Thyroid gland (tissue), 4 donors: Measurements from ENCODE around the gene AKNA. TPM values are rescaled to one million over a fixed set of nuclear protein-coding genes. Genes with fewer than 3 reads are reported as not detected.

Experiments used
- DNase-seq, 2 donors: peaks; one replicate each; pipeline ENCODE4 v3.0.0-alpha.2; 2019
- H3K27ac ChIP-seq, 3 donors: fragments of 200-600 bp; sonication (generic); 1 replicate in 2 of 3; 2 replicates in 1 of 3; pipeline ENCODE4 v1.5.1; 2016 to 2019; ENCODE audit warnings: mild to moderate bottlenecking in 1 of 3, moderate library complexity in 1 of 3
- H3K27me3 ChIP-seq: fragments of 200-600 bp; sonication (generic); one replicate; pipeline ENCODE4 v1.5.1; 2019
- H3K36me3 ChIP-seq, 2 donors: fragments of 200-600 bp; sonication (generic); one replicate each; pipeline ENCODE4 v1.5.1; 2016 to 2019
- H3K4me1 ChIP-seq, 2 donors: fragments of 200-600 bp; sonication (generic); one replicate each; pipeline ENCODE4 v1.5.1; 2017 to 2019
- H3K4me3 ChIP-seq, 3 donors: fragments of 200-600 bp; sonication (generic); replicated peaks in 1 of 3; 1 replicate in 2 of 3; 2 replicates in 1 of 3; pipeline ENCODE4 v1.5.1; 2016; ENCODE audit warnings: mild to moderate bottlenecking in 1 of 3
- H3K9me3 ChIP-seq: fragments of 200-600 bp; sonication (generic); one replicate; pipeline ENCODE4 v1.5.1; 2017
- POLR2A ChIP-seq, 2 donors: fragments of 450-650 bp; IDR thresholded peaks; one replicate each; pipeline ENCODE4 v1.6.1; 2017; ENCODE audit warnings: antibody characterized with exemption in 2 of 2, mild to moderate bottlenecking in 2 of 2, moderate library complexity in 1 of 2
- WGBS, 2 donors: methylation state at CpG; one replicate each; pipeline ENCODE4 v1.1.5; 2017; 5-methylcytosine and 5-hydroxymethylcytosine counted together
- intact Hi-C: fragments of 100-400 bp; cut with DNase I; formaldehyde crosslinking; loops from one replicate; pipeline ENCODE4 v1.15.1; 2023
- total RNA-seq, 4 donors: library from RNA; depleted of rRNA; stranded (reverse); fragments of >200 nt; gene quantifications; one replicate each; pipeline ENCODE4 v1.2.3, GENCODE V29; 2016
- TF ChIP-seq, protein P1 (sequence below), 6 experiments: fragments of 200-600 bp in 3 of 6; fragments of 450-650 bp in 3 of 6; sonication (generic) in 3 of 6; IDR thresholded peaks; one replicate each; pipeline ENCODE4 v1.5.1; 2016 to 2019; ENCODE audit warnings: antibody characterized with exemption in 6 of 6, mild to moderate bottlenecking in 2 of 6, inconsistent platforms in 1 of 6, moderate library complexity in 1 of 6

AKNA gene
- total RNA-seq, 4 donors from 2014 or later = 10.0 to 17.0 (median 12.5) TPM

DNA sequence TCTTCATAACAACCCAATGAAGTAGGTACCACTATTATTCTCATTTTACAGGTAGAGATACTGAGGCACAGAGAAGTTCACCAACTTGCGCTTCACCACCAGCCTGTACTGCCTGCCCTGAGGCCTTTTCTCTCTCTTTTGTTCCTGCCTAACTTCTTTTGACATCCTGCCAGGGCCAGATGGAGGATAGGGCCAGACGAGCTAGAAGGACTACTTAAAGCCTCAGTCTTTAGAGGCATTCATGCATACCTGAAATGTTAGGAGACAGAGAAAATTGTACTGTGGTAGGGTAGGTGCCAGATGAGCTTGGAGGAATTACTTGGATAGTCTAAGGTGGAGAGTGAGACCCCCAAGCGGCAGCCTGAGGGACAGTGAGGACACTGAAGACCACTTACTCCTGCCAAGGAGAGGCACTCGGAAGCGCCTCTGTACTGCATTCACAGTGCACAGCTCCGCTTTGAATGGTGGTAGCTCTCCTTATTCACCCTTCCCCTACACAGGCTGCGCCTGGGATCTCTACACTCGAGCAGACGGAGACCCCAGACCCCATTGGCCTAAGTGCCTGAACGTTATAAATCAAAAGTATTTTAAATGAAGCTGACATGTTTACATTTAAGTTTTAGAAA lies 71.1 kb downstream of the AKNA start:
- DNase-seq = peak; percentile 82 to 86
- TF ChIP-seq POLR2A (IDR thresholded peaks at IDR 0.05) = no peak
- TF ChIP-seq, protein P1, sequence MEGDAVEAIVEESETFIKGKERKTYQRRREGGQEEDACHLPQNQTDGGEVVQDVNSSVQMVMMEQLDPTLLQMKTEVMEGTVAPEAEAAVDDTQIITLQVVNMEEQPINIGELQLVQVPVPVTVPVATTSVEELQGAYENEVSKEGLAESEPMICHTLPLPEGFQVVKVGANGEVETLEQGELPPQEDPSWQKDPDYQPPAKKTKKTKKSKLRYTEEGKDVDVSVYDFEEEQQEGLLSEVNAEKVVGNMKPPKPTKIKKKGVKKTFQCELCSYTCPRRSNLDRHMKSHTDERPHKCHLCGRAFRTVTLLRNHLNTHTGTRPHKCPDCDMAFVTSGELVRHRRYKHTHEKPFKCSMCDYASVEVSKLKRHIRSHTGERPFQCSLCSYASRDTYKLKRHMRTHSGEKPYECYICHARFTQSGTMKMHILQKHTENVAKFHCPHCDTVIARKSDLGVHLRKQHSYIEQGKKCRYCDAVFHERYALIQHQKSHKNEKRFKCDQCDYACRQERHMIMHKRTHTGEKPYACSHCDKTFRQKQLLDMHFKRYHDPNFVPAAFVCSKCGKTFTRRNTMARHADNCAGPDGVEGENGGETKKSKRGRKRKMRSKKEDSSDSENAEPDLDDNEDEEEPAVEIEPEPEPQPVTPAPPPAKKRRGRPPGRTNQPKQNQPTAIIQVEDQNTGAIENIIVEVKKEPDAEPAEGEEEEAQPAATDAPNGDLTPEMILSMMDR (IDR thresholded peaks at IDR 0.05) = no peak
- Histone ChIP-seq H3K4me1 (peaks cover 10 to 16% of the 10 kb centered on the region in 2 donors), H3K27ac (no peak overlapping the region), H3K27me3 (no peaks in the 10 kb centered on the region), H3K4me3 (no peak overlapping the region), H3K9me3 (no peaks in the 10 kb centered on the region), H3K36me3 (no peaks in the 10 kb centered on the region)
- intact Hi-C loops = no loop called here
- WGBS, 2 donors = 28 to 45% methylated on average over 10 of the region's 10 CpGs

DNA sequence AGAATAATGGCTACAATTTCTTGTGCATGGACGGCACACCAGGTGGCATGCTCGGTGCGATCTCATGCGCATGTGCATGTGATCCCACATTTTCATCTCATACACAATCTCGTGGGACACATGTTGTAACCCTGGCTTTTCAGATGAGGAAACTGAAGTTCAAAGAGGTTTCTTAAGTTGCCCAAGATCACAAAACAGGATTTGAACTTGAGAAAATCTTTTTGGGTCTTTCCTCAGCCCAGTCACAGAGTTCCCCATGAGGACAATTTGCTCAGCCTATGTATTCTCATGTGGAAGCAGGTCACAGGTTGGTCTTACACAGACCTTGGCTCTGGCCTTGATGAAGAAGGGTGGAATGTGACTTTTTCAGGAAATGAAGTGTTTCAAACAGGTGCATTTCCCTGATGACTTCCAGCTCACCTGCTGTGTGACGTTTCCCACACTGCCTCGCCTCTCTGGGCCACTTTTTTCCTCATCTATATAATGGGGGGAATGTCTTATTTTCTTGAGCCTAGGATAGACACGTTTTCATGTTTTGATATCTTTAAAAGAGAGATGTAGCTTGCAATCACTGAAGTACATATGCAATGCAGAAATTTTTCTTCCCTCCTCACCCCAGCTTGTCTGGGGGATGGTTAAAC lies 71.9 kb downstream of the AKNA start:
- TF ChIP-seq, protein P1 (IDR thresholded peaks at IDR 0.05) = no peak
- TF ChIP-seq POLR2A (IDR thresholded peaks at IDR 0.05) = no peak
- WGBS, 2 donors = 86 to 92% methylated on average over 8 of the region's 8 CpGs
- H3K4me3 ChIP-seq = no peak overlapping the region
- no peak for DNase-seq
- no peak overlapping the region for H3K27ac ChIP-seq
- intact Hi-C loops = no loop called here
- H3K27me3 ChIP-seq = no peaks in the 10 kb centered on the region
- peaks cover 10 to 16% of the 10 kb centered on the region in 2 donors for H3K4me1 ChIP-seq
- no peaks in the 10 kb centered on the region for H3K36me3 ChIP-seq
- no peaks in the 10 kb centered on the region for H3K9me3 ChIP-seq

DNA sequence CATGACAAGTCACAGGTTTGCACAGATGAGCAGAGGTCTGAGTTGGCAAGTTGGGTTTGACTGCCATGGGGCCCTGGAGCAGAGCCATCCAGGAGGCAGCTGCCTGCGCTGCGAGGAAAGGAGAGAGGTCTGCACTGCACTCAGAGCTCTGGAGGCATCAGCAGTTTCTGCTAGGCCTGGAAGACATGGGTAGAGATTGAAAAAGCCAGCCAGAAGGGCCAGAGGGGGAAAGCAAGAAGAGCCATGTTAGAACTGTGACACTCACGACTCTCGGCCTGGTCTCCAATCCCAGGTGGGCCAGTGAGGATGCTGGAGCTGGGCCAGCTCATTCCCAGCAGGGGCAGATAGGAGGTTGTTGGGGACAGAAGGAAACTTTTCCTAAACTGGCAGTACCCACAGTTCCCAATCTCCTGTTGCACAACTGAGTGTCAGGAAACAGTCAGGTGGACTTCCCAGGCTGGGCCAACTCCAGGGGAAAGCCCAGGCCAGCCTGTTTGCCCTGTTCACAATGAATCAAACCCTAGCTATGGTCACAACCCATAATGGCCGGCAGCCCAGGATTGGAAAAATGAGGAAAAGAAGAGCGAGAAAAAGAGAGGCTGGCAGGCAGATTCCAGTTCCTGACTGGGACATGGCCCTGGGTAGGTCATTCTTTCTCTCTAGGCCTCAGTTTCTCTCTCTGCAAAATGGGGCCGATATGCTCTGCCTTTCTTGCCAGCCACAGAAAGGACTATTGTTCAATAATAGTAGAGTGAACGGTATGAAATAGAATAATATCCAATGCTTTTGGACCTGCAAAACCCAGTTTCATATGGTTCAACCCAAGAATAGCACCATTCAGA lies 72.7 kb downstream of the AKNA start:
- DNase-seq = no peak
- H3K4me3 ChIP-seq = no peak overlapping the region
- intact Hi-C loops = no loop called here
- TF ChIP-seq, protein P1 (IDR thresholded peaks at IDR 0.05) = no peak
- no peak overlapping the region for H3K27ac ChIP-seq
- H3K9me3 ChIP-seq = no peaks in the 10 kb centered on the region
- no peaks in the 10 kb centered on the region for H3K36me3 ChIP-seq
- whole genome bisulfite sequencing, 2 donors = 87 to 93% methylated on average over 8 of the region's 8 CpGs
- H3K4me1 ChIP-seq = peaks cover 10 to 16% of the 10 kb centered on the region in 2 donors
- no peaks in the 10 kb centered on the region for H3K27me3 ChIP-seq

DNA sequence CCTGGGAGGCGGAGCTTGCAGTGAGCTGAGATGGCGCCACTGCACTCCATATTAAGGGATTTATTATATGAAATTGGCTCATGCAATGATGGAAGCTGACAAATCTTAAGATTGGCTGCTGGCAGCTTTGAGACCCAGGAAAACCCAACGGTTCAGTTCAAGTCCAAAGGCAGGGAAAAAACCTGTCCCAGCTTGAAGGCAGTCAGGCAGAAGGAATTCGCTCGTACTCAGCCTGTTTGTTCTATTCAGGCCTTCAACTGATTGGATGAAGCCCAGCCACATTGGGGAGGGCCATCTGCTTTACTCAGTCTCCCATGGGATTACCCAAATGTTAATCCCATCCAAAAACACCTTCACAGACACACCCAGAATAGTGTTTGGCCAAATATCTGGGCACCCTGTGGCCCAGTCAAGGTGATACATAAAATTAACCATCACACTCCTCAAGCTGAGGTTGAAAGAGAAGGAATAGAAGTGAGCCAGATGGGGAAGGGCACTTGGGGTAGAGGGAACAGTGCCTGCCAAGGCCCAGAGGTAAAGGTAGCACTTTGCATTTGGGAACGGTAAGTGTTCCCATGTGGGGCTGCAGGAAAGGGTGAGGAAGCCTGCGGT lies 73.4 kb downstream of the AKNA start:
- H3K27ac ChIP-seq = no peak overlapping the region
- no peak for DNase-seq

More for the DNA sequence above, 73.4 kb downstream of the AKNA start:
- WGBS, 2 donors = 74 to 77% methylated on average over 7 of the region's 7 CpGs
- TF ChIP-seq POLR2A (IDR thresholded peaks at IDR 0.05) = no peak
- TF ChIP-seq, protein P1 (IDR thresholded peaks at IDR 0.05) = no peak
- Histone ChIP-seq H3K36me3 (no peaks in the 10 kb centered on the region), H3K27me3 (no peaks in the 10 kb centered on the region), H3K4me3 (no peak overlapping the region), H3K4me1 (peaks cover 10 to 14% of the 10 kb centered on the region in 2 donors), H3K9me3 (no peaks in the 10 kb centered on the region)
- intact Hi-C loops = no loop called here
